HG03575 (cell line): ENCODE data around the gene KDM2B.
"Not testable (repeated sequence)": the region's sequence is repeated elsewhere in the genome, so short reads cannot be mapped to it uniquely, and the experiment has no call there.

Experiments used
- ATAC-seq: cut with Tn5 transposase; IDR thresholded peaks from one replicate; pipeline ENCODE4 v1.9.1; 2021; ENCODE audit not compliant: unreplicated experiment, insufficient number of reproducible peaks, low FRiP score; ENCODE audit errors: extremely low read depth

KDM2B gene

DNA sequence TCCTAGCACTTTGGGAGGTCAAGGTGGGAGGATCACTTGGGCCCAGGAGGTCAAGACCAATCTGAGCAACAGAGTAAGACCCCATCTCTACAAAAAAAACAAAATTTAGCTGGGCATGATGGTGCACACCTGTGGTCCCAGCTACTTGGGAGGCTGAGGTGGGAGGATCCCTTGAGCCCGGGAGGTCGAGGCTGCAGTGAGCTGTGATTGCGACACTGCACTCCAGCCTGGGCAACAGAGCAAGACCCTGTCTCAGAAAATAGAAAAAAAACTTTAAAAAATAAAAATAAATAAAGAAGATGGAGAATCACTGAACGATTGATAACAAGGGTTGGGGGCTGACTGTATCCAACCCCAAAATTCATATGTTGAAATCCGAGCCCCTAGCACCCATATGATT lies 96.3 kb downstream of the KDM2B start:
- ATAC-seq: not testable (repeated sequence)

GRCh38 chr12:121483949-121484348 lies 96.9 kb downstream of the KDM2B start:
- no peak for ATAC-seq

DNA sequence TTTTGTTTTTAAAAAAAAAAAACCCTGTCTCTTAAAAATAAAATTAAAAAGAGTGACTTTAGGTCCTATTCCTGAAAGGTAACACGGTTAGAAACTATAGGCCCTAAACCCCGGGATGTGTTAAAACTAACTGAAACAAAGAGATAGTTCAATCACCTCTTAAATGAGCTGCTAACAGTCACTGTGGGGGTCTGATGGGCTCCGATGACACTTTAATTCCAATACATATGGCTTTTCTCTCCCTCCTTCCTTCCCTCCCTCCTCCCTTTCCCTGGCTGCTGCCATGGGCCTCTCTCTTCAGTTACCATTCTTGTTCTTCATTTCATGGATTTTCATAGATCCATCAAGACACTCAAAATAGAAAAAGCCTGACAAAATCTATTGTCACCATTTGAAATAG lies 104.3 kb downstream of the KDM2B start:
- ATAC-seq: no peak

- no peak for ATAC-seq
Observed at GRCh38 chr12:121475279-121475678, 105.5 kb downstream of the KDM2B start.

DNA sequence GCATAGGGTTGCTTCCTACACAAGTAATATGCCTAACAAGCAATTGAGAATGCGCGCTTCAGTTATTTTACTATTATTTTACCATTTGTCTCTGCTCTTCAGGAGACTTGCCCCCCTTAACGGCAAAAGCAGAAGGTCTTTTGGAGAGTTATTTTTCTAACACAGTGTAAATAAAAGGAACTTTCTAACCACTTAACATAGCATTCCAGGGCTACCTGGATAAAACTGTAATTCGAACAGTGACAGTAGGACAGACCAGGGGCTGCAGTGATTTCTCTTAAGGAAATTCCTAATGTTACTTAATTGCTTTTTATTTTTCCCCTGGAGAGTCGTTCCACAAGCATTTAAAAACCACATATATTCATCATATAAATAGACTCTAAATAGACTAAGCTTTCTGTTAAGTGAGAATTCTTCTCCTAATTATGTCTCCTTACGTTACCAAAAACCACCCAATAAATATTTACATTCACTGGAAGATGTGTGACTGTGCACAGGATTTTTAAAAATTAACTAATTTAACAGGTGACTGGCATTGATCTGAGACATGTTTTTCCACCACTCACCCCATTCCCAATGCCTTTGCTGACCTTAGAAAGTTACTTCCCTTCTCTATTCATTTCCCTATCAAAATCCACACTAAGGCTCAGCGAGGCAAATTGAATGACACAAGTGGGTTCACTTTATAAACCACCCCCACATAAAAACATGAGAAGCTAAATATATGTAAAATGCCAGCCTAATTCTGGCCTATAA lies 108.5 kb downstream of the KDM2B start:
- no peak for ATAC-seq

GRCh38 chr12:121470751-121471150 lies 110.1 kb downstream of the KDM2B start:
- ATAC-seq: no peak

- ATAC-seq: no peak
Observed at GRCh38 chr12:121468499-121468801, 112.4 kb downstream of the KDM2B start.

GRCh38 chr12:121467638-121468498 lies 113.0 kb downstream of the KDM2B start:
- ATAC-seq: peak; percentile 22

DNA sequence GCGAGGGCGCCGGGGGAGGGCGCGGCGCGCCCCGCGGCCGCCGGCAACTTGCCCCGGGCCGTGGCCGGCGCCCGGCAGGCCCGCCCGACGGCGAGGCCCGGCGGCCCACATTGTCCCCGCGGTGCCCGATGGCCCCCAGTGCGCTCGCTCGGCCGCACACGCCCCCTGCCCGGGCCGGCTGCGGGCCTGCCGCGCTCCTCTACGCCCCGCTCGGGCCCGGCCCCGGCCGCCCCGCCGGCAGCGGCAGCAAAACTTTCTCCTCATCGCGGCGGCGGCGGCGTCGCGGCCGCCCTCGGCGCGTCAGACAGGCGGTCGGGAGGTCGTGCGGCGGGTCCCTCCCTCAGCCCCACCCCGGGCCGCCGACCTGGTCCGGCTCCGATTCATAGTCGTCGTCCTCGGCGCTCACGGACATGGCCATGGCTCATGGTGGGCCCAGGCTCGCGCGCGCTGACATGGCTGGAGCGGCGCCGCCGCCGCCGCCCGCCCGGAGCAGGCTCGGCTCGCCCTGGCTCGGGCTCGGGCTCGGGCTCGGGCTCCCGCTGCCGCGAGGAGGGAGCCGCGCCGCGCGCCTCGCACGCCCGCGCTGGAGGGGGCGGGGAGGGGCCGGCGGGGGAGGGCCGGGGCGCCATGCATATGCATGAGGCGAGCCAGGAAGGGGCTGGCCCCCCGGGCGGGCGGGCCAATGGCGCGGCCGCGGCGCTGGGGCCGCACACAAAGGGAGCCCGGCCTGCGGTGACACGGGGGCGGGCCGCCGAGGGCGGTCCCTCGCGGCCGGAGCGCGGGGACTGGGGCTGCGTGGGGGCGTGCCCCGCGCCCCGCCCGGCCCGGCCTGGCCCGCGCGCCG lies 113.8 kb downstream of the KDM2B start:
- ATAC-seq: peak; percentile 35

DNA sequence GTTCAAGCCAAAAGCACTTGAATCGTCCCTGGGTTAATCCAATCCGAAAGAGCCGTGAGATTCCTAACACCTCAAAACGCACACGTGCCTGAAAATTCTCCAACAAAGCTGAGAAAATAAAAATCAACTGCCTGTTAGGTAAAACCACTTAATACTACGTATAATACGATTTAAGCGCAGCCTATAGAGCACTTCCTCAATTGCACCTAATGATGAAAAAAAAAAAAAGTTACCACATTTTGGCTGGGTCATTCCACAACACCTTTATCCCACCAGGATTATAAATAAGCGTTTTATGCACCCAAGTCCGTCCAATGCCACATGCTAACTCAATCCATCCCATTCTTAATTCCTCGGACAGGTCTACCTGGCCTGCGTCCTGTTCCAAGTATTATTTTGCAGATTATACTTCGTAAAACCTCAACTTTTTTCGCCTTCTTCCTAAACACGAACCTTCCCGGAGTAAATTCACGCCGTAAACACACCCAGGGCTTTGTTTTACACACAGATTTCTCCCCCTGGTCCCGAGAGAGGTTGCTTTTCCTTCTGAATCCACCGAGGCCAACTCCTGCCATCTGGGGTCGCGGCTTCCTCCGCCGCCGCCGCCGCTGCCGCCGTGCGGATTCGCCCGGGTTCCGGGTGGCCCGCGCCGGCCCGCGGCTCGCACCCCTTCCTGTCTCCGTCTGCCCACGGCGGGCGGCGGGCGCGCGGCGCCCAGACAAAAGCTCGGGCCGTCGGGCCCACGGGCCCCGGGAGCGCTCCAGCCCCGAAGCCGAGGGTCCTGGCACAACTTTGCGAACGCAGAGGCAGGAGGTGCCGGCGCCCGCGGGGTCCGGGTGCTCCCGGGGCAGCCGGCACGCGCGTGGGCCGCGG lies 114.7 kb downstream of the KDM2B start:
- ATAC-seq: no peak

DNA sequence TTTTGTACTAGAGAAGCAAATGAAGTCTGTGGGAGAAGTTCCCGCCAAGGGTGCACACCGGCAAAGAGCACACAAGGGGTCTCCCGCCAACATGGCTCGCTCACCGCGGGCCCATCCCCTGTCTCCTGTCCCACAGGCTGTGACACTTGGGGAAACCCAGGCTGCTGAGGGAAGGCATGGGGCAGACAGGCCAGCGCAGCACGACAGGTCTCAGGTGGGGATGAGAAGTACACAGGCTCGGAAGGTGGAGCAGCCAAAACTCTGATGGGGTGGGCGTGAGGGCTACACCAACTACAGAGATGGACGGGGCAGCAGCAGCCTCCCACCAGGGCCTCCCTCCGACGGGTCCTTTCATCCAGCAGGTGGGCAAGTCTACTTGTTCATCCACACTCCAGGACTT lies 116.5 kb downstream of the KDM2B start:
- ATAC-seq: no peak

DNA sequence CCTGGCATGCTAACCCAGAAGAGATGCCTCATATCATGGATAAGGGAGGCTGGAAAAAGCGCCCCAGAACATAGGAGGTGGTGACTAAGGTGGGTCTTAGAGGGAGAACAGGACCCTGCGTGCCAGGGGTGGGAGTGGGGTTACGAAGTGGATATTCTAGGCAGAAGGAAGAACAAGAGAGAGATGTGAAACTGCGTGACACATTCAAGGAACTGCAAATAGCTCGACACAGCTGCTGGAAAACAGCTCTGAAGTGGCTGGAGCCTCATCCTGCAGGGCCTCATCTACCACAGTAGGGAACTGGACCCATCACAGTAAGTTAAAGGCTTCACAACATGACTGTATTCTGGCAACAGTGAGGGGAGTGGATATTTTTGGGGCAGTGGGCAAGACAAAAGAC lies 119.8 kb downstream of the KDM2B start:
- no peak for ATAC-seq

DNA sequence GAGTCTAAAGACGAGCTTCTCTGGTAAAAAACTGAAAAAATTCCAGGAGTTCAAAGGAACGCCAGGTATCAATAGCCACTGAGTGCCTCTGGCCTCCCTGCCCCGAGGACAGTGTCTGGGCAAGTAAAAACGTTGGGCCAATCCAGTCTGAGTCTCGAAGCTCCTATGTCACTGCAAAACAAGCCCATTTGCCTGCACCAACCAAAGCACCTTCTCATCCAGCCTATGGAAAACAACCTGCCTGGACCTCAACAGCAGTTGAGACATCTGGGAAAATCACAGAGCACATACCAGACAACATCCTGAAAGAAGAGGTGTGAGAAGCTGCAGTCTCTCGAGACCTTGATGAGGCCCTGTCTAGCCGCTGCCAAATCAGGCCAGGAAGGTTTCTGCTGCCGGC lies 124.3 kb downstream of the KDM2B start:
- no peak for ATAC-seq

GRCh38 chr12:121455766-121456420 lies 124.9 kb downstream of the KDM2B start:
- no peak for ATAC-seq

GRCh38 chr12:121454921-121455320 lies 125.9 kb downstream of the KDM2B start:
- no peak for ATAC-seq

- ATAC-seq: no peak
Observed at GRCh38 chr12:121453629-121454028, 127.2 kb downstream of the KDM2B start.

GRCh38 chr12:121452985-121453360 lies 127.8 kb downstream of the KDM2B start:
- no peak for ATAC-seq

DNA sequence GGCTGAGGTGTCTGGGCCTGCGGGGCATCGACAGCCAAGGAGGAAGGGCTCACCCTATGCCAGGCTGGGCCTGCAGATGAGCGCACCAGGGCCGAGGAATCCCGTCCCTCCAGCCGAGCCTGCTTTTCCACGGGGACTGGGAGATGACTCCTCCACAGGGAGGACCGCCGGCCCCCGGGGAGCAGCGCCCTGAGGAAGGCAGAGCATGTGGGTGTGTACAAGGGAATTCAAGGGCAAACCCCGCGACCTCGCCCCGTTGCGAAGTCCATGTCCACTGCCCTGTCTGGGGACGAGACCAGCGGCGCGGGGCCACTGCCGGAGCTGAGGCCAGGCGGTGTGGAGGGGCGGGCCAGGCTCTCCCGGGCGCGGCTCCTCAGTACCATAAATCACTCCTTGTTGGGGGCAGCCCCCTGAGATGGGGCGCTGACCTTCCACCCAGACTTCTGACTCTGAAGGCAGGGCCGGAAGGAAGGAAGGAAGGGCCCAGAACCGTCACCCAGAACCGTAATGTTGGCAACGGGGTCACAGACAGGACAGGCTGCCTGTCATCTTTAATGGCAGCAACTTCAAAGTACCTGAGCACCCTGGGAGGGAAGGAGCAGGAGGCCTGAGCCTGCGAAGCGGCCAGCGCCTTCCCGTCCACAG lies 128.4 kb downstream of the KDM2B start:
- no peak for ATAC-seq
